GM23338 (cell line): ENCODE results near the gene GPN2. TPM values are rescaled to one million over a fixed set of nuclear protein-coding genes. Genes with fewer than 3 reads are reported as not detected.
"Not testable (repeated sequence)": the region's sequence is repeated elsewhere in the genome, so short reads cannot be mapped to it uniquely, and the experiment has no call there.

Experiments
- ATAC-seq: fragments of 200-7000 bp; cut with Tn5 transposase; 3 replicates; pipeline ENCODE4 v1.9.1; 2020
- DNase-seq: peaks from one replicate; pipeline ENCODE4 v3.0.0-alpha.2; 2015; ENCODE audit warnings: low spot score
- H2AFZ ChIP-seq: fragments of 200-600 bp; sonication (generic); 2 replicates; pipeline ENCODE4 v1.8.0; 2016; ENCODE audit warnings: antibody characterized with exemption, mild to moderate bottlenecking, moderate library complexity
- H3F3A ChIP-seq: fragments of 200-600 bp; sonication (generic); replicated peaks from 2 replicates; pipeline ENCODE4 v1.8.0; 2017; ENCODE audit warnings: antibody characterized with exemption, mixed run types, low read depth
- H3K27ac ChIP-seq: fragments of 200-600 bp; sonication (generic); 2 replicates; pipeline ENCODE4 v1.6.1; 2016; ENCODE audit warnings: low read depth
- H3K27me3 ChIP-seq: fragments of 200-600 bp; sonication (generic); 2 replicates; pipeline ENCODE4 v1.8.0; 2016; ENCODE audit warnings: mild to moderate bottlenecking, mixed run types, moderate library complexity; ENCODE audit not compliant: insufficient read depth
- H3K36me3 ChIP-seq: fragments of 200-600 bp; sonication (generic); 2 replicates; pipeline ENCODE4 v1.8.0; 2016; ENCODE audit warnings: mild to moderate bottlenecking; ENCODE audit not compliant: insufficient read depth
- H3K4me1 ChIP-seq: fragments of 200-600 bp; sonication (generic); 2 replicates; pipeline ENCODE4 v1.8.0; 2016; ENCODE audit warnings: mild to moderate bottlenecking, moderate library complexity; ENCODE audit not compliant: insufficient read depth
- H3K4me2 ChIP-seq: fragments of 200-600 bp; sonication (generic); 2 replicates; pipeline ENCODE4 v1.7.1; 2017; ENCODE audit warnings: mixed run types
- H3K4me3 ChIP-seq: fragments of 200-600 bp; sonication (generic); 2 replicates; pipeline ENCODE4 v1.6.1; 2016; ENCODE audit warnings: mixed run types
- H3K79me2 ChIP-seq: fragments of 200-600 bp; sonication (generic); replicated peaks from 2 replicates; pipeline ENCODE4 v1.8.0; 2017; ENCODE audit warnings: mild to moderate bottlenecking; ENCODE audit not compliant: insufficient read depth
- H3K9me2 ChIP-seq: fragments of 200-600 bp; sonication (generic); 2 replicates; pipeline ENCODE4 v1.8.0; 2017; ENCODE audit not compliant: insufficient read depth
- H4K20me1 ChIP-seq: fragments of 200-600 bp; sonication (generic); replicated peaks from 2 replicates; pipeline ENCODE4 v1.8.0; 2017; ENCODE audit warnings: mild to moderate bottlenecking; ENCODE audit not compliant: insufficient read depth
- H3K27ac Mint-ChIP-seq: 2 replicates; pipeline ENCODE4 v1.8.0; 2020; ENCODE audit warnings: inconsistent platforms, mild to moderate bottlenecking, moderate library complexity, mixed read lengths
- H3K27me3 Mint-ChIP-seq: 3 replicates; pipeline ENCODE4 v1.8.0; 2022; ENCODE audit warnings: low read depth, mild to moderate bottlenecking, moderate library complexity, mixed read lengths, inconsistent platforms; ENCODE audit not compliant: insufficient read depth, poor library complexity
- H3K36me3 Mint-ChIP-seq: 3 replicates; pipeline ENCODE4 v1.8.0; 2021; ENCODE audit warnings: low read depth, mild to moderate bottlenecking, inconsistent platforms, moderate library complexity, mixed read lengths
- H3K4me1 Mint-ChIP-seq: 3 replicates; pipeline ENCODE4 v1.8.0; 2020; ENCODE audit warnings: mild to moderate bottlenecking, inconsistent platforms, mixed read lengths
- H3K4me3 Mint-ChIP-seq: 3 replicates; pipeline ENCODE4 v1.8.0; 2021; ENCODE audit warnings: moderate library complexity, mild to moderate bottlenecking, inconsistent platforms, mixed read lengths
- H3K9me3 Mint-ChIP-seq: 3 replicates; pipeline ENCODE4 v1.8.0; 2020; ENCODE audit warnings: moderate library complexity, mild to moderate bottlenecking, inconsistent platforms, mixed read lengths
- CREB1 ChIP-seq: fragments of 250-450 bp; sonication (Bioruptor Pico); IDR thresholded peaks from 2 replicates; pipeline ENCODE4 v1.5.0; 2020; ENCODE audit warnings: low read depth, mild to moderate bottlenecking, moderate library complexity
- EZH2 ChIP-seq: fragments of 200-600 bp; sonication (generic); IDR thresholded peaks from one replicate; pipeline ENCODE4 v1.8.0; 2017; ENCODE audit warnings: antibody characterized with exemption, mild to moderate bottlenecking, low read depth; ENCODE audit not compliant: unreplicated experiment
- EZH2phosphoT487 ChIP-seq: fragments of 200-600 bp; sonication (generic); IDR thresholded peaks from one replicate; pipeline ENCODE4 v1.8.1; 2018; ENCODE audit warnings: antibody characterized with exemption; ENCODE audit not compliant: unreplicated experiment
- NANOG ChIP-seq: IDR thresholded peaks from 2 replicates; pipeline ENCODE4 v1.6.1; 2016; ENCODE audit warnings: antibody characterized with exemption, borderline replicate concordance
- POLR2AphosphoS5 ChIP-seq: IDR thresholded peaks from 2 replicates; pipeline ENCODE4 v1.6.1; 2016; ENCODE audit warnings: antibody characterized with exemption, low read depth
- ZNF114 ChIP-seq: fragments of 250-450 bp; sonication (Bioruptor Pico); IDR thresholded peaks from 2 replicates; pipeline ENCODE4 v1.5.0; 2020; ENCODE audit warnings: mild to moderate bottlenecking, moderate library complexity
- ZNF331 ChIP-seq: fragments of 250-450 bp; sonication (Bioruptor Pico); IDR thresholded peaks from 2 replicates; pipeline ENCODE4 v1.5.0; 2020; ENCODE audit warnings: low read depth, mild to moderate bottlenecking, moderate library complexity
- polyA plus RNA-seq: library from polyadenylated mRNA; unstranded; fragments of >200 nt; fragmentation: Nextera tagmentation; extraction: Ambion mirVana; gene quantifications from 2 replicates; pipeline ENCODE4 v1.2.1, GENCODE V29; 2016
- total RNA-seq: library from RNA; depleted of rRNA; stranded (reverse); fragments of >200 nt; shearing (Covaris generic); gene quantifications from 2 replicates; pipeline ENCODE4 v1.2.3, GENCODE V29; 2014
- TF ChIP-seq, protein P1 (sequence below): IDR thresholded peaks from 2 replicates; pipeline ENCODE4 v1.6.1; 2016; ENCODE audit warnings: antibody characterized with exemption
- TF ChIP-seq, protein P2 (sequence below): IDR thresholded peaks from one replicate; pipeline ENCODE4 v1.6.1; 2018; ENCODE audit warnings: antibody characterized with exemption; ENCODE audit not compliant: unreplicated experiment

GPN2 gene
- total and polyA plus RNA-seq, 2 experiments from 2014 or later, result 10.1 to 19.4 TPM

DNA sequence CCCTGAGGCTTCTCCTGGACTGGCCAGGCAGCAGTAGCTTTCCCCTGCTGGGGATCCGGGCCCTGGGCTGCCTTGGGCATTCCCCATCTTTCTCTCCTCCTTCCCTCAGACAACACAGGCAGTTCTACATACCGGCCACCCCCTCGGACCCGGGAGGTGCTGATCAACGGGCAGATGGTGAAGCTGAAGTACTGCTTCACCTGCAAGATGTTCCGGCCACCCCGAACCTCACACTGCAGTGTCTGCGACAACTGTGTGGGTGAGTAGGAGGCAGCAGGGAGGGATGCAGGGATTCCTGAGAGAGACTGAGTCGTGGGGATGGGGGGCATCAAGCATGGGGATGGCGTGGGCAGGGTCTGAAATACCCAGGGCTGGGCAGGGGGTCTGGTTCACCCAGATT, 41.6 kb downstream of the GPN2 start:
- DNase-seq, result no peak
- H3K27ac Mint-ChIP-seq, result no peak overlapping the region
- Histone ChIP-seq H3K4me3 (no peak overlapping the region), H3K27ac (no peak overlapping the region), H4K20me1 (peaks cover 5% of the 10 kb centered on the region; the same call in 1 of the 2 replicates), H2AFZ (no peak overlapping the region), H3K4me1 (peaks cover 2% of the 10 kb centered on the region; the same call in 1 of the 2 replicates), H3K27me3 (no peaks in the 10 kb centered on the region), H3K4me2 (no peak overlapping the region), H3K36me3 (peaks cover 9% of the 10 kb centered on the region; the same call in 1 of the 2 replicates), H3K79me2 (no peaks in the 10 kb centered on the region), H3K9me2 (no peaks in the 10 kb centered on the region), H3F3A (no peaks in the 10 kb centered on the region)
- H3K4me1 Mint-ChIP-seq, result peaks cover 8% of the 10 kb centered on the region; the same call in 2 of the 3 replicates
- no peak for ATAC-seq
- TF ChIP-seq ZNF331 (no peak), EZH2phosphoT487 (no peak), POLR2AphosphoS5 (no peak), CREB1 (CRISPR knock-in tag) (no peak)
- peaks cover 2% of the 10 kb centered on the region for H3K27me3 Mint-ChIP-seq
- H3K4me3 Mint-ChIP-seq, result no peak overlapping the region
- H3K9me3 Mint-ChIP-seq, result no peaks in the 10 kb centered on the region
- H3K36me3 Mint-ChIP-seq, result peaks cover 51% of the 10 kb centered on the region

- H3K4me2 ChIP-seq, H3K4me1 Mint-ChIP-seq, H3K27ac ChIP-seq, DNase-seq, H4K20me1 ChIP-seq, H3K27ac Mint-ChIP-seq, H3K27me3 ChIP-seq, H3K27me3 Mint-ChIP-seq, H2AFZ ChIP-seq, H3K4me3 ChIP-seq, H3K9me2 ChIP-seq, H3K4me1 ChIP-seq, H3K4me3 Mint-ChIP-seq, H3F3A ChIP-seq, H3K79me2 ChIP-seq, ATAC-seq, H3K9me3 Mint-ChIP-seq, H3K36me3 ChIP-seq: not testable (repeated sequence)
- H3K36me3 Mint-ChIP-seq, result peaks cover 46% of the 10 kb centered on the region
These were observed 42.3 kb downstream of the GPN2 start for GRCh38 chr1:26847826-26848225.

- TF ChIP-seq EZH2phosphoT487 (no peak), NANOG (no peak), ZNF114 (CRISPR knock-in tag) (no peak), EZH2 (no peak)
- TF ChIP-seq, protein P1, sequence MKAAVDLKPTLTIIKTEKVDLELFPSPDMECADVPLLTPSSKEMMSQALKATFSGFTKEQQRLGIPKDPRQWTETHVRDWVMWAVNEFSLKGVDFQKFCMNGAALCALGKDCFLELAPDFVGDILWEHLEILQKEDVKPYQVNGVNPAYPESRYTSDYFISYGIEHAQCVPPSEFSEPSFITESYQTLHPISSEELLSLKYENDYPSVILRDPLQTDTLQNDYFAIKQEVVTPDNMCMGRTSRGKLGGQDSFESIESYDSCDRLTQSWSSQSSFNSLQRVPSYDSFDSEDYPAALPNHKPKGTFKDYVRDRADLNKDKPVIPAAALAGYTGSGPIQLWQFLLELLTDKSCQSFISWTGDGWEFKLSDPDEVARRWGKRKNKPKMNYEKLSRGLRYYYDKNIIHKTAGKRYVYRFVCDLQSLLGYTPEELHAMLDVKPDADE, result no peak
- TF ChIP-seq, protein P2, sequence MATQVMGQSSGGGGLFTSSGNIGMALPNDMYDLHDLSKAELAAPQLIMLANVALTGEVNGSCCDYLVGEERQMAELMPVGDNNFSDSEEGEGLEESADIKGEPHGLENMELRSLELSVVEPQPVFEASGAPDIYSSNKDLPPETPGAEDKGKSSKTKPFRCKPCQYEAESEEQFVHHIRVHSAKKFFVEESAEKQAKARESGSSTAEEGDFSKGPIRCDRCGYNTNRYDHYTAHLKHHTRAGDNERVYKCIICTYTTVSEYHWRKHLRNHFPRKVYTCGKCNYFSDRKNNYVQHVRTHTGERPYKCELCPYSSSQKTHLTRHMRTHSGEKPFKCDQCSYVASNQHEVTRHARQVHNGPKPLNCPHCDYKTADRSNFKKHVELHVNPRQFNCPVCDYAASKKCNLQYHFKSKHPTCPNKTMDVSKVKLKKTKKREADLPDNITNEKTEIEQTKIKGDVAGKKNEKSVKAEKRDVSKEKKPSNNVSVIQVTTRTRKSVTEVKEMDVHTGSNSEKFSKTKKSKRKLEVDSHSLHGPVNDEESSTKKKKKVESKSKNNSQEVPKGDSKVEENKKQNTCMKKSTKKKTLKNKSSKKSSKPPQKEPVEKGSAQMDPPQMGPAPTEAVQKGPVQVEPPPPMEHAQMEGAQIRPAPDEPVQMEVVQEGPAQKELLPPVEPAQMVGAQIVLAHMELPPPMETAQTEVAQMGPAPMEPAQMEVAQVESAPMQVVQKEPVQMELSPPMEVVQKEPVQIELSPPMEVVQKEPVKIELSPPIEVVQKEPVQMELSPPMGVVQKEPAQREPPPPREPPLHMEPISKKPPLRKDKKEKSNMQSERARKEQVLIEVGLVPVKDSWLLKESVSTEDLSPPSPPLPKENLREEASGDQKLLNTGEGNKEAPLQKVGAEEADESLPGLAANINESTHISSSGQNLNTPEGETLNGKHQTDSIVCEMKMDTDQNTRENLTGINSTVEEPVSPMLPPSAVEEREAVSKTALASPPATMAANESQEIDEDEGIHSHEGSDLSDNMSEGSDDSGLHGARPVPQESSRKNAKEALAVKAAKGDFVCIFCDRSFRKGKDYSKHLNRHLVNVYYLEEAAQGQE, result no peak
- H3K27me3 Mint-ChIP-seq, result peaks cover 4% of the 10 kb centered on the region
- ATAC-seq, result no peak
- H3K9me3 Mint-ChIP-seq, result no peaks in the 10 kb centered on the region
- Histone ChIP-seq H3K4me2 (no peak overlapping the region), H4K20me1 (peaks cover 15% of the 10 kb centered on the region), H3K27me3 (no peaks in the 10 kb centered on the region), H3K9me2 (no peaks in the 10 kb centered on the region), H3K36me3 (0 out of 2 replicates have a peak, but pooled peaks cover 5% of the 10 kb centered on the region), H3K4me3 (no peak overlapping the region), H3K27ac (no peak overlapping the region), H3F3A (no peaks in the 10 kb centered on the region), H3K4me1 (no peaks in the 10 kb centered on the region), H3K79me2 (no peaks in the 10 kb centered on the region), H2AFZ (no peak overlapping the region)
- H3K4me3 Mint-ChIP-seq, result no peak overlapping the region
- H3K36me3 Mint-ChIP-seq, result peaks cover 23% of the 10 kb centered on the region
- H3K4me1 Mint-ChIP-seq, result no peaks in the 10 kb centered on the region
- H3K27ac Mint-ChIP-seq, result no peak overlapping the region
- no peak for DNase-seq
These were observed 45.5 kb downstream of the GPN2 start for GRCh38 chr1:26844424-26845196.
